ENCODE measurements around the gene CAMTA1.
"Not testable (repeated sequence)": the region's sequence is repeated elsewhere in the genome, so short reads cannot be mapped to it uniquely, and the experiment has no call there.

CAMTA1 gene

GRCh38 chr1:7679873-7680206 lies 894.6 kb downstream of the CAMTA1 start:
- intact Hi-C loops (cut with DNase I) = no loop called here

DNA sequence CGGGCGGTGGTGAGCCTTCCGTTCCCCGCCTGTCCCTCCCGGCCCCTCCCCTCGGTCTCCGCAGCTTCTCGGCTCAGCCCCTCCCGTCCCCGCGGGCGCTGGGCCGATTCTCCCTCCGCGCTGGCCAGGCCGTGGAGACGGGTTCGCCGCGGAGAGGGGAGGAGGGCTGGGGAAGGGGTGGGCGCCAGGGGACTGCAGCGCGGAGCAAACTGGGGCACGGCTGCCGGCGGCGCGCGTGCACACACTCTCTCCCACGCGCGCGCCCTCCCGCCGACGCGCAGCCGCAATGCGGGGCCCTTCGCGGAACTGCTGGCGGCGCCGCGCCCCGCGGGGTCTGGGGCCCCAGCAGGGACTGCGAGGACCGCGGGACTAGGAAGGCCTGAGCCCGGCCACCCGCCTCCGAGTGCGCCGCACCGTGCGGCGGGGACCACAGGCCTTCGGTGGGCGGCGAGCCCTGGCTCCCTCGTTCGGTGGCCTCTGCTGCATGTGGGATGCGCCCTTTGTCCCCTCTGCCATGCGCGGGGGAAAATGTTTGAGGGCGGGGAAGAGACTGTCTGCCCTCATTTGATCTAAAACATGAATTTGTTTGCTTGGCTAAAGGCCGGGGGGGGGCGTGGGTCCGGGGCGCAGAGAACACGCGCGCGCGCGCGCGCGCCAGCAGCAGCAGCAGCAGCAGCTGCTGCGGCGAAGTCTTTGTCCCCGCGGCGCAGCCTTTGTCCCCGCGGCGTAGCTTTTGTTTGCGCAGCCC lies 895.1 kb downstream of the CAMTA1 start:
- intact Hi-C loops (cut with DNase I) = no loop called here

More at GRCh38 chr1:7679873-7680206, 894.6 kb downstream of the CAMTA1 start:
- no peak for DNase-seq

DNA sequence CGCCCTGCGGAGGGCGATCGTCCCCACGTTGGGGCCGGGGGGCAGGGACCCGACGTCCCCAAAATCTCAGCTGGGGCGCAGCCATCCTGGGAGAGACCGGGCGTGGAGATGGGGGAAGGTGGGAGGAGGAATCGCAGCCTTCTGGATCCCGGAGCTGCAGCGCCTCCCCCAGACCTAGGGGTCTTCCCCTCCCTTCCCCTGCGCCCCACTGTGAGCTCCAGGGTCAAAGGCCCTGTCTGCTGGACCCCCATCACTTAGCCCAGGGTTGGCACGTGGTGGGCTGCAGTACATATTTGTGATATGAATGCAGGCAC lies 895.7 kb downstream of the CAMTA1 start:
- DNase-seq = peak in 7 of 42 donors; percentile 20 to 70 (median 47)
- intact Hi-C loops (cut with DNase I) = no loop called here

More for the DNA sequence above, 895.1 kb downstream of the CAMTA1 start:
- peak in 41 of 42 donors; percentile 39 to 85 (median 71) for DNase-seq

DNA sequence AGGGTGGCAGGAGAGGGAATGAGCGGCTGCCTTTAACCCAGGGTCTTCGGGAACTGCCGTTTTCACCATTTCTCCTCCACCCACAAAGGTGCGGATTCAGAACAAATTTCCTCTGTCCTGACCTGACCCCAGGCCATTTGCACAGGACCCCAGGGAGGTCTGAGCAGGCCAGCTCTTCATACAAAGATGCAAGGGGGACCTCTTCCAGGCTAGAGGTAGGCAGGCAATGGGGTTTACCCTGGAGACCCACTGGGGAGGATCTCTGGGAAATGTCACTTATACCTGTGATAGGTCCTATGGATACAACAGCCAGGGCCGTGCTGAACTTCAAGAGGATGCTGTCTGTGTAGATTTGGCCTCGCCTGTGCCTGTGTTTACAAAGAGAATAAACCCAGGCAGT lies 896.1 kb downstream of the CAMTA1 start:
- intact Hi-C loops (cut with DNase I) = no loop called here

GRCh38 chr1:7683521-7683920 lies 898.3 kb downstream of the CAMTA1 start:
- no peak for DNase-seq
- intact Hi-C loops (cut with DNase I) = no loop called here

More for the DNA sequence above, 896.1 kb downstream of the CAMTA1 start:
- no peak for DNase-seq

DNA sequence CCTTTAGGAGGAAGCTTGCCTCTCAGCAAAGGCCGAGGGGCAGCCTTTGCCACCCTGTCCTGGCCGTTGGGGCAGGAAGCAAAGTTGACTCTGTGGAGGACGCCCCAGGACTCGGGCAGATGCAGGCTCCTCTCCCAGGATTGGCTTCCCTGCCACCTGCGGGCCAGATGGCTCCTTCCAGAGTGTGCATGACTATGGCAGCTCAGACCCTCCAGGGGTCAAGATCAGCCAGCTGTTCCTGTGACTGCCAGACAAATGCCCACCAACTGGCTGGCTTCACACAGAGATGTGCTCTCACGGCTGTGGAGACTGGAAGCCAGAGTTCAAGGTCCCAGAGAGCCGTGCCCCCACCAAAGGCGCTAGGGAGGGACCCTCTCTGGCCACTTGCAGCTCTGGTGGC lies 898.9 kb downstream of the CAMTA1 start:
- no peak for DNase-seq
- intact Hi-C loops (cut with DNase I) = no loop called here

DNA sequence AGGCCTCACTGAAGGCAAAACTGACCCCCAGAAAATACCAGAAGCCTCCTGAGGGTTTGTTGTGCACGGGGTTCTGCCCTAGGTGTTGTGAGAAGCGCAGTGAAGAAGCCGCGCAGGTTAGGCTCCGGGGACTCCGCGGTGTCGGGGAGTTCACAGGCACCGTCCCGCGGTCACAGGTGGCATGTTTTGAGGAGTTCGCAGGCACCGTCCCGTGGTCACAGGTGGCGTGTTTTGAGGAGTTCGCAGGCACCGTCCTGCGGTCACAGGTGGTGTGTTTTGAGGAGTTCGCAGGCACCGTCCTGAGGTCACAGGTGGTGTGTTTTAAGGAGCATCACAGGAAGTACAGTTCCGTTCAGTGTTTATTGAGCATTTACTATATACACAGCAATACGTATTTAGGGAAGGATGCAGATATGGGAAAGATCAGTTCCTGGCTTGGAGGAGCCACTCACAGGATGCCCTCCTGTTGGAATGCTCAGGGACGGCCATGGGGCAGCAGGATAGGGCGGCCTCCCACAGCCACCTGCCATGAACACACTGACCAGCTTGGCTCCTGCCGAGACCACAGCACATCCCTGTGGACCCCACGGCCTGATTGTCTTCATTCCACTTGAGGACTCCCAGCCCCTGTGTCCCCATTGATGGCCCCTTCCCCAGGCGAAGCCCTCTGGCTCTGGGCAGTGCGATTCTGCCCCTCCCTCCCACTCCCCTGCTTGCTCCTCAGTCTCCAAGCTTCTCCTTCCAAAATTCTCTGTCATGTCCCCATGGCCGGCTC lies 899.8 kb downstream of the CAMTA1 start:
- no peak for DNase-seq
- intact Hi-C loops (cut with DNase I) = no loop called here

GRCh38 chr1:7686301-7686850 lies 901.1 kb downstream of the CAMTA1 start:
- DNase-seq = no peak
- intact Hi-C loops (cut with DNase I) = no loop called here

DNA sequence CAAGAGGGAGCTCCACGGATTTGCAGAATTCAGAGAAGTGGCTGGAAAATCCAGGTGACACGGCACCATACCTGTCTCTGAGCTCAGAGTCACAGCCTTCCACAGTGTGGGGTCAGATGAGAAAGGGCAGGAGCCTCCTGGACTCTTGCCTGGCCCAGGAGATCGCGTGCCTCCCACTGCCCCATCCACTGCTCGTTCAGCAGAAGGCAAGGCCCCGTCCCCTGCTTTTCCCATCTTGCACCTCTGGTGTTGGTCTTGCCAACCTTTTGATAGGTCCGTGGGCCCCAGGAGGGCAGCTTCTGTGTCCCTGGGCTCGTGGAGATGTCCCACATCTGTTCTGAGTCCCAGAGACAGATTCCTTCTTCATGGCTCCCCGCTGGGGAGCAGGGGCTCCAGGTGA lies 902.2 kb downstream of the CAMTA1 start:
- DNase-seq = no peak
- intact Hi-C loops (cut with DNase I) = no loop called here

GRCh38 chr1:7688659-7689058 lies 903.4 kb downstream of the CAMTA1 start:
- intact Hi-C loops (cut with DNase I) = no loop called here
- DNase-seq = no peak

DNA sequence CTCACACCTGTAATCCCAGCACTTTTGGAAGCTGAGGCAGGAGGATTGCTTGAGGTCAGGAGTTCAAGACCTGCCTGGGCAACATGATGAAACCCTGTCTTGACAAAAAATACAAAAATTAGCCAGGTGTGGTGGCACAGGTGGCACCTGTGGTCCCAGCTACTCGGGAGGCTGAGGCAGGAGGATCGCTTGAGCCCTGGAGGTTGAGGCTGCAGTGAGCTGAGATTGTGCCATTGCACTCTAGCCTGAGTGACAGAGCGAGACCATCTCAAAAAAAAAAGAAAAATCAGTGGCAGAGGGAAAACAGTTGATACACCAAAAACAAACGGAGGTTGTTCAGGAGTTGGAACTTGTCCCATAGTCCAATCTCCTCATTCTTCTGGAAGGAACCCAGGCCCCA lies 904.1 kb downstream of the CAMTA1 start:
- intact Hi-C loops (cut with DNase I) = not testable (repeated sequence)

DNA sequence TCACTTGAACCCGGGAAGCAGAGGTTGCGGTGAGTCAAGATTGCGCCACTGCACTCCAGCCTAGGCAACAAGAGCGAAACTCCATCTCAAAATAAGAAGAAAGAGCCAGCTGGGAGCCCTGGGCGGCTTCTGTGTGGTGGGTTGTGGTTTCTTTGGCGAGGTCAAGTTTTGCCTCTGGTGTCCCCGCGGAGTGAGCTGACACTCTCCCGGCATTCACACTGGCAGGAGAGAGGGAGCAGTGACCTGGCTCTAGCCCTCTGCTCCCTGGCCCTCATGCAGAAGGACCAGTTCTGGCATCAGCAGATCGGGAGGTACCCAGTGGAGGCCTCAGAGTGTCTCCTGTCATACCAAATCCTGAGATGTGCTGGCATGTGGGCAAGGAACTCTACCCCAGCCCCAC lies 904.8 kb downstream of the CAMTA1 start:
- DNase-seq = peak in 1 of 42 donors; percentile 18
- intact Hi-C loops (cut with DNase I) = no loop called here

More for the DNA sequence above, 904.1 kb downstream of the CAMTA1 start:
- peak in 1 of 42 donors; percentile 3 for DNase-seq

GRCh38 chr1:7690496-7691182 lies 905.4 kb downstream of the CAMTA1 start:
- DNase-seq = peak in 1 of 42 donors; percentile 18
- intact Hi-C loops (cut with DNase I) = no loop called here

DNA sequence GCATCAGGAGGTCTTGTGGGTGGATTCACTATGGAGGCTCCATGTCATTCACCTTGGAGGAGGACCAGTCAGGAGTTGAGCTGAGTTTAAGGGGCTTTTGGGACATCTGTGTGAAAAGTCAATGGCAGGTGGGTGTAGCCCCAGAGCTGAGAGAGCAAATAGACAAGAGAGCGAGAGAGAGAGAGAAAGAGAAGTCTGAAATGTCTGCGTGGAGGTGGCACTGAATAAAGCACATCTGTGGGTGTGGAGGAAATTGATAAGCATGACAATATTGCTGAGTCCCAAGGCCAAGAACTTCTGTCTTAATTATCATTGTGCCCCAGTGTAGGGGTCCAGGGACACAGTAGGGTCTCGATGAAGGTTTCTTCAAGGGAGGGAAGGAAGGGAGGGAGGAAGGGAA lies 906.3 kb downstream of the CAMTA1 start:
- intact Hi-C loops (cut with DNase I) = no loop called here
- DNase-seq = peak in 8 of 42 donors; percentile 6 to 56 (median 38)

- DNase-seq = no peak
- intact Hi-C loops (cut with DNase I) = no loop called here
These were observed 906.8 kb downstream of the CAMTA1 start for GRCh38 chr1:7692005-7692404.

GRCh38 chr1:7693037-7693436 lies 907.8 kb downstream of the CAMTA1 start:
- DNase-seq; intact Hi-C loops (cut with DNase I): not testable (repeated sequence)

GRCh38 chr1:7693662-7694061 lies 908.4 kb downstream of the CAMTA1 start:
- intact Hi-C loops (cut with DNase I) = no loop called here
- no peak for DNase-seq

DNA sequence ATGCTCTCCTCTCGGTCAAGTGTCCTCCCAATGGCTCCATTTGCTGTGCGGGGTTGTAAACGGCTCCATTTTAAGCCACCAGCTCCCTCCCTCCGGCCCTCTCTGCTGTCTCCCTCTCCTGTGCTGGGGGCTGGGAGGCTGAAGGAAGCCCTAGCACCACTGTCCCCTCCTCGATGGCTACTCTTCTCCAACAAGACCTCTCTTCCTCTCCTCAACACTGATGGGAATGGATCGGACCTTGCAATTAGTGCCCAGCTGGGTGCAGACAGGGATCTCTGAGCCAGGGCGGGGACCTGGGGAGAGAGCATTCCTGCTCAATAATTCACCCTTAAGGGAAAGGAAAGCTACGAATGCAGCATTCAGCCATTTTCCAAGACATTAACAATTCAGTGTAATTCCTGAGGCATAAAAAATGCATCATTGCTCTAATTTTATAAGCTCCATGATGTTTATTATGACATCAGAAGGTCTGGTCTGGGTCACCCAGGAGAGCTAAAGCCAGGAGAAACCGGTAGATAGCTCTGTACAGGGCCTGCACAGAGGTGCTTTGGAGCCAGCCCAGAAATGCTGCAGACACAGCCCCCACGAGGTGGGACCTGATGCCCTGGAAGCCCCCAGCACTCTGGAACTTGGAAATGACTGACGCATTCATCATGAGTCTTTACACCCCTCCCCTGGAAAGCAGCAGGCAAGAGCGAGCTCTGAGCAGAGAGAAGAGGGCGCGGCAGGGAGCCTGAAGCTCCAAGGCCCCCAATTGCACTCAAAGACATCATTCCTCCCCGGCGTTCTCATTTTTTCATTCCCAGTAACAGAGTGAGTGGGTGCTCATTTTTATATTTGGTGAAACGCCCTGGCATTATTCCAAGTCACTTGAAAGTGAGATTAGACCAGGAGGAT lies 909.6 kb downstream of the CAMTA1 start:
- intact Hi-C loops (cut with DNase I) = no loop called here
- DNase-seq = peak in 33 of 42 donors; percentile 18 to 91 (median 62)

Data from head of caudate nucleus (tissue), 42 donors.